Endothelial cell of umbilical vein (primary cell): Measurements from ENCODE around the gene TMEM167B. TPM values are rescaled to one million over a fixed set of nuclear protein-coding genes. Genes with fewer than 3 reads are reported as not detected.

Experiments used
- BruUV-seq: library from RNA; stranded (reverse); fragments of 400-500 nt; replicated peaks from 2 replicates; lab custom pipeline; 2021; lab: Mats Ljungman, UMichigan
- CTCF ChIA-PET: fragments of 300-600, 350-600 bp; sonication (Branson Sonifier 250); formaldehyde crosslinking; loops from one replicate; lab custom pipeline; 2021; ENCODE audit warnings: antibody characterized with exemption, inconsistent platforms; lab: Charles Lee
- POLR2A ChIA-PET: fragments of 300-600, 350-600 bp; sonication (Branson Sonifier 250); formaldehyde crosslinking; loops from one replicate; lab custom pipeline; 2021; ENCODE audit warnings: antibody characterized with exemption, inconsistent platforms; lab: Charles Lee
- DNase-seq: peaks from one replicate; pipeline ENCODE4 v3.0.0-alpha.2; 2011; ENCODE audit warnings: low read depth, low spot score
- FAIRE-seq: peaks from 2 replicates; lab custom pipeline; 2011; peaks lifted over from hg19 to GRCh38; lab: Jason Lieb, UNC
- H2AFZ ChIP-seq: 2 replicates; pipeline ENCODE4 v1.6.0; 2012; ENCODE audit warnings: low read depth, low read length, control low read depth, inconsistent platforms
- H3K27ac ChIP-seq: 2 replicates; pipeline ENCODE4 v1.5.1; 2011; ENCODE audit warnings: low read depth, mild to moderate bottlenecking, control low read depth, low read length, moderate library complexity; ENCODE audit not compliant: insufficient read depth
- H3K27me3 ChIP-seq, 2 experiments: 2 replicates each; pipeline versions ENCODE4 v1.6.0 to v1.6.1; 2011; ENCODE audit warnings: low read length in 2 of 2, mixed read lengths in 1 of 2; ENCODE audit not compliant: control insufficient read depth in 2 of 2, insufficient read depth in 2 of 2
- H3K36me3 ChIP-seq, 2 experiments: 2 replicates in 1 of 2; 3 replicates in 1 of 2; pipeline ENCODE4 v1.5.1; 2011; ENCODE audit warnings: low read length in 2 of 2, mild to moderate bottlenecking in 1 of 2, moderate library complexity in 1 of 2; ENCODE audit not compliant: control insufficient read depth in 2 of 2, insufficient read depth in 2 of 2; ENCODE audit errors: extremely low read depth in 1 of 2
- H3K4me1 ChIP-seq: 3 replicates; pipeline ENCODE4 v1.5.1; 2011; ENCODE audit warnings: mild to moderate bottlenecking, low read length; ENCODE audit not compliant: control insufficient read depth, insufficient read depth; ENCODE audit errors: extremely low read depth
- H3K4me2 ChIP-seq: 2 replicates; pipeline ENCODE4 v1.6.1; 2011; ENCODE audit warnings: low read length, control low read depth, mixed read lengths; ENCODE audit not compliant: insufficient read depth
- H3K4me3 ChIP-seq, 3 experiments: fragments of 200-600 bp in 1 of 3; sonication (generic), shearing (Covaris generic) in 1 of 3; replicated peaks in 1 of 3; 2 replicates each; pipeline ENCODE4 v1.5.1; 2011 to 2016; ENCODE audit warnings: control low read depth in 3 of 3, low read length in 3 of 3, mild to moderate bottlenecking in 2 of 3, inconsistent platforms in 1 of 3, low read depth in 1 of 3, moderate library complexity in 1 of 3; ENCODE audit not compliant: insufficient read depth in 1 of 3
- H3K79me2 ChIP-seq: 2 replicates; pipeline ENCODE4 v1.6.0; 2012; ENCODE audit warnings: low read length, inconsistent platforms; ENCODE audit not compliant: control insufficient read depth, insufficient read depth
- H3K9ac ChIP-seq: replicated peaks from 2 replicates; pipeline ENCODE3; 2011; ENCODE audit warnings: low read length, control low read depth; ENCODE audit not compliant: insufficient read depth; ENCODE audit errors: extremely low read depth
- H3K9me1 ChIP-seq: replicated peaks from 3 replicates; pipeline ENCODE4 v1.6.0; 2011; ENCODE audit warnings: mild to moderate bottlenecking, low read length; ENCODE audit not compliant: control insufficient read depth, insufficient read depth; ENCODE audit errors: extremely low read depth
- H3K9me3 ChIP-seq: replicated peaks from 2 replicates; pipeline ENCODE4 v1.5.1; 2012; ENCODE audit warnings: low read length, inconsistent platforms; ENCODE audit not compliant: control insufficient read depth, insufficient read depth
- H4K20me1 ChIP-seq: replicated peaks from 2 replicates; pipeline ENCODE3; 2011; ENCODE audit warnings: mild to moderate bottlenecking, low read length; ENCODE audit not compliant: control insufficient read depth, insufficient read depth; ENCODE audit errors: extremely low read depth
- EZH2 ChIP-seq: IDR thresholded peaks from 2 replicates; pipeline ENCODE4 v1.6.1; 2012; ENCODE audit warnings: borderline replicate concordance, low read depth, mild to moderate bottlenecking, moderate library complexity, low read length, inconsistent platforms; ENCODE audit not compliant: severe bottlenecking
- GATA2 ChIP-seq: IDR thresholded peaks from 2 replicates; pipeline ENCODE4 v1.7.0; 2011; ENCODE audit warnings: low read depth, mild to moderate bottlenecking, moderate library complexity, mixed read lengths, low read length; ENCODE audit not compliant: insufficient read length, insufficient read depth
- JUN ChIP-seq: IDR thresholded peaks from 2 replicates; pipeline ENCODE4 v1.6.1; 2011; ENCODE audit warnings: borderline replicate concordance, low read depth; ENCODE audit not compliant: insufficient read length, insufficient read depth
- MYC ChIP-seq: IDR thresholded peaks from one replicate; pipeline ENCODE4 v1.6.1; 2011; ENCODE audit warnings: mild to moderate bottlenecking, low read depth, low read length
- POLR2A ChIP-seq: IDR thresholded peaks from 2 replicates; pipeline ENCODE4 v1.6.1; 2012; ENCODE audit warnings: low read depth, mild to moderate bottlenecking, control low read depth, low read length
- POLR2AphosphoS5 ChIP-seq: IDR thresholded peaks from 2 replicates; pipeline ENCODE4 v1.6.1; 2012; ENCODE audit warnings: low read depth, mild to moderate bottlenecking, control low read depth, low read length, moderate library complexity; ENCODE audit not compliant: insufficient read depth
- dilution Hi-C: fragments of 300-500 bp; cut with MboI; formaldehyde crosslinking; loops from one replicate; pipeline ENCODE4 v1.15.0; 2019; ENCODE audit warnings: low sequenced_read_pairs; ENCODE audit not compliant: extremely low pct_ligation_motif_present
- intact Hi-C: fragments of 100-400 bp; cut with micrococcal nuclease; formaldehyde crosslinking; loops from one replicate; pipeline ENCODE4 v1.10.0; 2022
- polyA plus RNA-seq, 4 experiments: library from polyadenylated mRNA; depleted of rRNA in 3 of 4; stranded (reverse) in 3 of 4; unstranded in 1 of 4; fragments of >200 nt; gene quantifications; 2 replicates each; pipeline versions ENCODE4 v1.2.1 to v1.2.3, GENCODE V29; 2011 to 2012; ENCODE audit warnings: missing spikeins in 1 of 4
- total RNA-seq: library from RNA; stranded (reverse); gene quantifications from 2 replicates; pipeline ENCODE4 v1.2.3, GENCODE V29; 2021
- TF ChIP-seq, protein P1 (sequence below), 2 donors: IDR thresholded peaks; 1 replicate in 1 of 2; 2 replicates in 1 of 2; pipeline ENCODE4 v1.5.1; 2011; ENCODE audit warnings: low read length in 2 of 2, mild to moderate bottlenecking in 2 of 2, moderate library complexity in 2 of 2, control low read depth in 1 of 2, inconsistent platforms in 1 of 2, low read depth in 1 of 2; ENCODE audit not compliant: insufficient read depth in 1 of 2; ENCODE audit errors: extremely low read depth in 1 of 2

Gene TMEM167B
- total and polyA plus RNA-seq, 2 donors (not counting 3 experiments of a cell fraction or from before 2014, with no cell fraction given): 6.7 to 21.1 TPM

DNA sequence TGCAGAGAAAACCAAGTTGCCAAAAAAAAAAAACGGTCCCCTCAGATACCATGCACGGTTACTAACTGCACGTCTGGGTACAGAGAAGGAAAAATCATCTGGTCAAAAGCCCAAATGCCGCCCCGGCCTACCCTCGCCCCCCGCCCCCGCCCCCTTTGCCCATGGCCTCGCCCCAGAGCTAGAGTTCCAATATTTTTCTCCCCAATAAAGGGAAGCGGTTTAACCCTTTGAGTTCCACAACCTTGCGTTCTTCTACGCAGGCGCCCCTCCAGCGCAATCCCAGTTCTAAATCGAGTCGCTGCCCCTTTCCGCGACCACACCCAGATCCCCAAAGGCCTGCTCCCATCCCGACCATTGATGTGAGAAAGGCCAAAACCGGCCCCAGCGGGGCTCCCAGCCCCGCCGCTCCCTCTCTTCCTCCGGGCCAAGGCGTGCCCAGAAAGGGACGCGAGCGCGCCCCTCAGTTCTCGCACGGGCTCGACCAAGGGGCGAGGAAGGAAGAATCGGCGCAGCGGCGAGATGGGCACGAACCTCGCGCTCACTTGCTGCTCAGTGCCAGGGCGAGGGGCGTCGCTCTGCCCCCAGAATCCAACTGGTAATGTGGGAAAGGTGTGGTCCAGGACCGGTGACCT lies 49.5 kb upstream of the TMEM167B start:
- Histone ChIP-seq H3K4me1 (peaks cover 10% of the 10 kb centered on the region), H3K9ac (peak overlapping the region; percentile 85), H3K4me3 (peak overlapping the region; percentile 92 to 96 (median 94)), H2AFZ (peak overlapping the region; percentile 82), H3K79me2 (peaks cover 31% of the 10 kb centered on the region), H4K20me1 (no peaks in the 10 kb centered on the region), H3K27ac (peak overlapping the region; percentile 38), H3K36me3 (no peaks in the 10 kb centered on the region), H3K4me2 (peak overlapping the region; percentile 94), H3K27me3 (no peaks in the 10 kb centered on the region), H3K9me1 (no peaks in the 10 kb centered on the region), H3K9me3 (no peaks in the 10 kb centered on the region)
- dilution Hi-C loops: no loop called here
- intact Hi-C loops: loop anchor here (2.0 to 5.0 kb wide), 2 partner anchors 71 to 78 kb away; partner anchors contain the start of genes CLCC1 and ELAPOR1
- ChIA-PET CTCF (interaction anchor here (1.2 kb wide), 1 partner anchor 72 kb away, joined by 8 read pairs; a partner anchor contains a TSS), POLR2A (no interaction called here)
- TF ChIP-seq GATA2: no peak
- TF ChIP-seq POLR2AphosphoS5: no peak
- no TSS peak for BruUV-seq
- peak; percentile 33 for DNase-seq
- FAIRE-seq: no peak

DNA sequence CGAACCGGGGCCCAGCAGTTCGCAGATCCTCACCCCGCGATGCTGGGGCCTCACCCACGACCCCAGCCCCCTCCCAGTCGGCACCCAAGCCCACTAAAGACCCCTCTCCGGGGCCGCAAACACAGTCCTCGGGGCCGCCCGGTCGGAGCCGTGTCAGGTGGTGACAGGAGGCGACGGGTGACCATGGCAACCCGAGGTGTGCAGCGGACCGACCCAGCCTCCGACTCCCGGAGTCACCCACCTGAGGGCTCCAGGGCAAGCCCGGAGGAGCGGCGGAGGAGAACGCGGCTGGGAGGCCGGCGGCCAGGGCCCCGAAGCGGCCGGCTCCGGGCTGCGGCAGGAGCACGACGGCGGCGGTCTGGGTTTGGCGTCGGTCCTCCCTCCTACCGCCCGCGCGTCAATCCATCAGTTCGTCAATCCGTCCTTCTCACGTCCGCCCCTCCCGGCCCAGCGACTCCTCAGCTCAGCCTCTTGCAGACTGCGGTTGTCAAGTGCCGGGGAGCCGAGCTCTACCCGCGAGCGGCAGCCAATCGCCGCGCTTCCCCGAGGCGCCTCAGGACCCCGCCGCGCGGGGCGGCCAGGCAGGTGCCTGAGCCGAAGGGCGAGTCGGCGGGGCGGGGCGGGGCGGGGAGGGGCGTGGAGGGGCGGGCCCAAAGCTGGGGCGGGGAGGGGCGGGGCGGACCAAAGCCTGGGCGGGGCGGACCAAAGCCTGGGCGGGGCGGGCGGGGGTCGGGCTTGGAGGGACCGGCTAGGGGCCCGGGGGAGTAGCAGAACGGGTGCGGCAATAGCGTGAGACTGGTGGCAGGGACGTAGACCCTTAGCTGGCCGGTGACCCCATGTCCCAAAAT lies 48.7 kb upstream of the TMEM167B start, which contains the start of gene WDR47:
Gene WDR47, minus strand, starts transcription at position 482 of the 848 bp plus-strand sequence. CDS start 18,590 bp downstream, outside the sequence.
- POLR2A ChIA-PET: interaction anchor here (0.6 to 1.5 kb wide), 8 partner anchors 14 to 216 kb away, joined by 3 to 15 read pairs (median 3); partner anchors contain the start of genes CLCC1 and TAF13
- Histone ChIP-seq H3K36me3 (no peaks in the 10 kb centered on the region), H3K27me3 (no peaks in the 10 kb centered on the region), H3K4me3 (peak within 1 kb of the TSS; percentile 92 to 96 (median 94)), H3K9me3 (no peaks in the 10 kb centered on the region), H3K4me2 (peak within 1 kb of the TSS; percentile 99), H3K27ac (peak within 1 kb of the TSS; percentile 38), H4K20me1 (no peaks in the 10 kb centered on the region), H3K79me2 (peaks cover 26% of the 10 kb centered on the region), H3K4me1 (peaks cover 10% of the 10 kb centered on the region), H3K9me1 (no peaks in the 10 kb centered on the region), H2AFZ (peak within 1 kb of the TSS; percentile 99), H3K9ac (peak within 1 kb of the TSS; percentile 85)
- dilution Hi-C loops (no loop called here), intact Hi-C loops (loop anchor here (1.0 to 5.0 kb wide), 5 partner anchors 19 to 79 kb away; partner anchors contain the start of genes CLCC1, ELAPOR1 and TMEM167B)
- CTCF ChIA-PET: interaction anchor here (0.6 to 1.3 kb wide), 5 partner anchors 14 to 71 kb away, joined by 3 to 8 read pairs (median 7); a partner anchor contains a TSS
- FAIRE-seq: peak; percentile 94
- peak; percentile 94 for DNase-seq
- BruUV-seq: no TSS peak
- no peak for TF ChIP-seq JUN
- no peak for TF ChIP-seq MYC
- peak; percentile 98 for TF ChIP-seq POLR2A
- TF ChIP-seq, protein P1, sequence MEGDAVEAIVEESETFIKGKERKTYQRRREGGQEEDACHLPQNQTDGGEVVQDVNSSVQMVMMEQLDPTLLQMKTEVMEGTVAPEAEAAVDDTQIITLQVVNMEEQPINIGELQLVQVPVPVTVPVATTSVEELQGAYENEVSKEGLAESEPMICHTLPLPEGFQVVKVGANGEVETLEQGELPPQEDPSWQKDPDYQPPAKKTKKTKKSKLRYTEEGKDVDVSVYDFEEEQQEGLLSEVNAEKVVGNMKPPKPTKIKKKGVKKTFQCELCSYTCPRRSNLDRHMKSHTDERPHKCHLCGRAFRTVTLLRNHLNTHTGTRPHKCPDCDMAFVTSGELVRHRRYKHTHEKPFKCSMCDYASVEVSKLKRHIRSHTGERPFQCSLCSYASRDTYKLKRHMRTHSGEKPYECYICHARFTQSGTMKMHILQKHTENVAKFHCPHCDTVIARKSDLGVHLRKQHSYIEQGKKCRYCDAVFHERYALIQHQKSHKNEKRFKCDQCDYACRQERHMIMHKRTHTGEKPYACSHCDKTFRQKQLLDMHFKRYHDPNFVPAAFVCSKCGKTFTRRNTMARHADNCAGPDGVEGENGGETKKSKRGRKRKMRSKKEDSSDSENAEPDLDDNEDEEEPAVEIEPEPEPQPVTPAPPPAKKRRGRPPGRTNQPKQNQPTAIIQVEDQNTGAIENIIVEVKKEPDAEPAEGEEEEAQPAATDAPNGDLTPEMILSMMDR (IDR thresholded peaks at IDR 0.05; ENCODE audit: extremely low read depth in 1 of 2, insufficient read depth in 1 of 2, low read depth in 1 of 2, low read length in 2 of 2): no peak
- TF ChIP-seq POLR2AphosphoS5: peak; percentile 99
- TF ChIP-seq EZH2: no peak
